Activated naive CD4-positive, alpha-beta T cell treated with anti-CD3 and anti-CD28 coated beads, Interleukin-2, amount 10 ng/mL, durations not matched to agents 7 days and 5 days (primary cell): ENCODE results near the gene MTMR3.

ENCODE experiments used
- CTCF ChIA-PET: fragments of 350-600 bp; sonication (Branson Sonifier 250); formaldehyde crosslinking; loops from one replicate; lab custom pipeline; 2021; ENCODE audit warnings: antibody characterized with exemption; lab: Charles Lee
- DNase-seq: peaks from one replicate; pipeline ENCODE4 v3.0.0-alpha.2; 2020
- H3K27ac Mint-ChIP-seq: one replicate; pipeline ENCODE4 v1.8.0; 2021; ENCODE audit warnings: mild to moderate bottlenecking, moderate library complexity, mixed read lengths
- H3K27me3 Mint-ChIP-seq: one replicate; pipeline ENCODE4 v1.8.0; 2021; ENCODE audit warnings: mild to moderate bottlenecking, mixed read lengths
- H3K36me3 Mint-ChIP-seq: one replicate; pipeline ENCODE4 v1.8.0; 2021; ENCODE audit warnings: mixed read lengths
- H3K4me1 Mint-ChIP-seq: one replicate; pipeline ENCODE4 v1.8.0; 2021; ENCODE audit warnings: mixed read lengths
- H3K4me3 Mint-ChIP-seq: one replicate; pipeline ENCODE4 v1.8.0; 2021; ENCODE audit warnings: mild to moderate bottlenecking, moderate library complexity, mixed read lengths
- H3K9me3 Mint-ChIP-seq: one replicate; pipeline ENCODE4 v1.8.0; 2021; ENCODE audit warnings: mixed read lengths

The MTMR3 gene

DNA sequence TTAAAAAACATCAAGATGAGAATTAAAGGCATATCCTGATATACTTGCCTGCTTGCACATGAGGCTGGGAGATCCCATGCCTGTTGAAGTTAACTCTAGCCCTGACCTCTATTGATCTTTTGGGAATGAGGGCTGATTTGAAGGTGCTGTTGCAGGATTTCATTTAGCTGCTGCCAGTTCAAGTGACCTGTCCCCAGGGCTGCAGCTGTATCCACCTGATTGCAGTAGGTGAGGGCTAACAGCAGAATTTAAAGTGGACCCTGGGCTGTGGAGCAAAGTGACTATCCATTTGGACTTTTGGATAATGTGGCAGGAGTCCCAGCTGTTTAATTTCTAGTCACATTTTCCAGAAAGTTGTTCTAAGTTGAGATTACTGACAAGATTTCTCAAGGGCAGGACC lies 146.5 kb downstream of the MTMR3 start:
- H3K27ac Mint-ChIP-seq = no peak overlapping the region
- CTCF ChIA-PET = interaction anchor here (0.9 kb wide), 1 partner anchor 25 kb away, joined by 3 read pairs; no protein-coding TSS in a partner anchor
- H3K27me3 Mint-ChIP-seq = no peaks in the 10 kb centered on the region

DNA sequence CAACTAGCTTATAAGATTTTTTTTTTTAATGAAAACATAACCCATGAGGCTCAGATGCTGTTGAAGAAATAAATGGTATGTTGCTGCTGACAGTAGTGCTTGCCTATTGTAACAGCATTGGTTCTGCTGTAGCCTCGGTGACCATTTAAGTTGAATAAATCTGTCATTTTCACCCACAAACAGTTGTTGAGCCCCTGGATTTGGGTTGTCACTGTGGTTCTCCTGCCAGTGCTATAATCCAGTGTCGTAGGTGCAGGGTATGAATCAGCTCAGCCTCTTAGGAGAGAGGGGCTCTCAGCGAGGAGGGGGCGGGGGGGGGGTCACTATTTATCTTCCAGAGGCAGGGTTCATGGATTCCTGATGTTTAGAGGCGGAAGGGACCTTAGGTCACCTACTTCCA lies 147.4 kb downstream of the MTMR3 start:
- H3K36me3 Mint-ChIP-seq = peaks cover 17% of the 10 kb centered on the region

More for the DNA sequence above, 146.5 kb downstream of the MTMR3 start:
- DNase-seq = no peak
- Mint-ChIP-seq H3K9me3 (no peaks in the 10 kb centered on the region), H3K4me1 (peaks cover 11% of the 10 kb centered on the region), H3K36me3 (peaks cover 24% of the 10 kb centered on the region), H3K4me3 (no peak overlapping the region)

DNA sequence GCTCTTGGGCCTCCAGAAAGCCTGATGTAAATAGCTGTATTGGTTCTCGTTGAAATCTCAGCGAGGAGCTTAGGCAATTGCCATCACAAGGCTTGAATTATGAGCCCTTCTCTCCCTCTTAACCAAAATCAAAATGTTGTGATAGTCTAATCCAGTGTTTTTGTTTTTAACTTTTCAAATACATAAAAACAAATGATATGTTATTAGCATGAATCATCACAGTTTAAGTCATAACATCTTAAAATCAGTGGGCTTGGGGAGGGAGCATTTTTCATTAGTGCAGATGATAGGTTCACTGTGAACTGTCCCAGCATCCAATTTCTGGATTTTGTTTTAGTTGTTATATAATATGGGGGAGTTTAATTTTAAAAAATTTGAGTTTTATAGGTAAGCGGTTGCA lies 148.4 kb downstream of the MTMR3 start:
- H3K36me3 Mint-ChIP-seq = peaks cover 8% of the 10 kb centered on the region
- H3K4me1 Mint-ChIP-seq = peaks cover 11% of the 10 kb centered on the region
- no peaks in the 10 kb centered on the region for H3K9me3 Mint-ChIP-seq
- DNase-seq = no peak
- CTCF ChIA-PET = no interaction called here
- no peaks in the 10 kb centered on the region for H3K27me3 Mint-ChIP-seq
- H3K27ac Mint-ChIP-seq = no peak overlapping the region
- no peak overlapping the region for H3K4me3 Mint-ChIP-seq

More for the DNA sequence above, 147.4 kb downstream of the MTMR3 start:
- Mint-ChIP-seq H3K4me3 (no peak overlapping the region), H3K4me1 (peaks cover 11% of the 10 kb centered on the region), H3K9me3 (no peaks in the 10 kb centered on the region), H3K27me3 (no peaks in the 10 kb centered on the region), H3K27ac (no peak overlapping the region)
- DNase-seq = no peak
- CTCF ChIA-PET = interaction anchor here (0.9 kb wide), 1 partner anchor 26 kb away, joined by 3 read pairs; no protein-coding TSS in a partner anchor

DNA sequence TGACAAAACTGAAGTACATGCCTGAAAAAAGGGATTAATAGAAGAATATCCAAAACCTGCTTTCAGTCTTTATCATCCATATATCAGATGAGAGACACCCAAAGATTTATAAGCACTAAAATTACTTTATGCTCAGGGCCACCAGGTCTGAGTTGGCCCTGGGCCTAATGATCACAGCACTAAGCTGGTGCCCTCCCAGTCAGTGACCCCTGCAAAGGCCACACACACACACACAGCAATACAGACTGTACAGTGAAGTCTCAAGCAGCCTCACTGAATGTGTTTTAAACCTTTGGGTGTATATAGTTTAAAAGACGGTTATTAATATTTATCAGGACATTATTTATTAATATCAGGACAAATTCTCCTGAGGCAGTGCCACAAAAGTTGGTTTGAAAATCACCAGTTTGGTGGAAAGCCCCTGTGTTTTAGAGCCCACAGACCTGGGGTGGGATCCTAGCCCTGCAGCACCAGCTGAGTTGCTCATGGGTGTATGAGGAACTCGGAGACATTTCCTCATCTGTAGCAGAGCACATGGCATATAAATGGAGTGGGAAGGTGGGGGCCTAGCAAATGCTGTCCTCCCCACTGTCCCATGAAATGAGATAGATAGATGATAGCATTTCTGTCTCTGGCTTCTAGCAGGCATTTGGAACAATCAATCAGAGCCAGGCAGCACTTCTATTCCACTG lies 148.9 kb downstream of the MTMR3 start:
- Mint-ChIP-seq H3K27me3 (no peaks in the 10 kb centered on the region), H3K36me3 (peaks cover 4% of the 10 kb centered on the region), H3K4me3 (no peak overlapping the region), H3K4me1 (peaks cover 8% of the 10 kb centered on the region), H3K27ac (no peak overlapping the region), H3K9me3 (no peaks in the 10 kb centered on the region)
- CTCF ChIA-PET = no interaction called here
- DNase-seq = no peak

DNA sequence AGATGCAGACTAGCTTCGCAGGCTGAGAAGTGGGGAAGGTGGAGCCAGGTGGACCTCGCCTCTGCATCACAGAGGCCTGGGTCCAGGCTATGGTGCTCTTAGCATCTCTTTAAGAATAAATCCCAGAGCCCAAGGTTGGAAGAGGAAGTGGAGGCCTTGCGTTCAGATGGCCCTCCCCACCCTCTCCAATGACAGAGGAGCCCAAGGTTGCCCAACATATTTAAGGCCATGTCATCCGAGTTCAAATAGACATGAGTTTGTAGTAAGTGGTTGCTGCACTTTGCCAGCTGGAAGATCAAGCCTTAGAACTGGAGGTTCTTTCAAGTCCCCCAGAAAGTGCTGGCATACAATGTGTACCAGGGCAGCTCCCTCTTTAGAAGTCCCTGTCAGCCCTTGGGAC lies 150.2 kb downstream of the MTMR3 start:
- Mint-ChIP-seq H3K4me1 (no peaks in the 10 kb centered on the region), H3K4me3 (no peak overlapping the region), H3K36me3 (no peaks in the 10 kb centered on the region), H3K27ac (no peak overlapping the region), H3K9me3 (no peaks in the 10 kb centered on the region), H3K27me3 (no peaks in the 10 kb centered on the region)
- no peak for DNase-seq
- CTCF ChIA-PET = no interaction called here

DNA sequence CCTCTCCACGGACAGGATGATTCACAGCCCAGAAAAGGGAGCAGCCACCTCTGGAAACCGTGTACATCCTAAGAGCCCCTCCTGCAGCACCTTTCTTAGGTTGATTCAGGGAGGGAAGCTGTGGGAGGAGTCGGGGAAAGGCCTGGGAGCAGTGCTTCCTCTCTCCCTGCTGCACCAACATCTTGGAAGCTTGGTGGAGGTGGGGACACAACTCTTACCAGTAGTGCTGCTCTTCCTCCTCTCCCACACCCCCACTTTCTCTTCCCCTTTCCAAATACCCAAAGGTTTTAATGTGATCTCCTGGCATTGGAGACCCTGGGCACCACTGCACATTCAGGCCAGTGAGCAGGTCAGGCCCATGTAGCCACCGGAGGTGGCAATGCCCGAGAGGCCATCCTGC lies 150.9 kb downstream of the MTMR3 start:
- DNase-seq = no peak
- no peaks in the 10 kb centered on the region for H3K36me3 Mint-ChIP-seq
- no peaks in the 10 kb centered on the region for H3K27me3 Mint-ChIP-seq
- no peaks in the 10 kb centered on the region for H3K9me3 Mint-ChIP-seq
- CTCF ChIA-PET = interaction anchor here (0.7 kb wide), 1 partner anchor 86 kb away, joined by 3 read pairs; no protein-coding TSS in a partner anchor
- H3K27ac Mint-ChIP-seq = no peak overlapping the region
- H3K4me1 Mint-ChIP-seq = no peaks in the 10 kb centered on the region
- no peak overlapping the region for H3K4me3 Mint-ChIP-seq

DNA sequence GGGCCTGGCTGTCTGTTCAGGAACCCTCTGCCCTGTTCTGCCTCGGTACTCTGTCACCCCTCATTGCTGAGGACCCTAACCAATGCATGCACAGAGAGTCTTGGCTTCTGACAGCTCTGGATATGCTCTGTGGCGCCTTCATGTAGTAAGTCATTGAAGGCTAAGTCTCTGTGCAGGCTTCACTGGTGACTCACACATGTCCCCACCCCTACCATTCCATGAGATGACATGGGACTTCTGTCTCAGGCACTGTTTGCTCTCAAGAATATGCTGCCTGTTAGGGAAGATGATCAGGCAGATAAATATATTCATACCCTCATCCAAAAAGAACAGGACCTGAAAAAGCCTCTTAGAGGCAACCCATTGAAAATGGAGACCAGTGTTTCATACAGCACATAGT lies 153.7 kb downstream of the MTMR3 start:
- CTCF ChIA-PET = no interaction called here
- no peaks in the 10 kb centered on the region for H3K9me3 Mint-ChIP-seq
- H3K36me3 Mint-ChIP-seq = no peaks in the 10 kb centered on the region
- H3K27ac Mint-ChIP-seq = no peak overlapping the region
- DNase-seq = no peak
- H3K4me3 Mint-ChIP-seq = no peak overlapping the region
- H3K27me3 Mint-ChIP-seq = peaks cover 10% of the 10 kb centered on the region
- H3K4me1 Mint-ChIP-seq = no peaks in the 10 kb centered on the region

DNA sequence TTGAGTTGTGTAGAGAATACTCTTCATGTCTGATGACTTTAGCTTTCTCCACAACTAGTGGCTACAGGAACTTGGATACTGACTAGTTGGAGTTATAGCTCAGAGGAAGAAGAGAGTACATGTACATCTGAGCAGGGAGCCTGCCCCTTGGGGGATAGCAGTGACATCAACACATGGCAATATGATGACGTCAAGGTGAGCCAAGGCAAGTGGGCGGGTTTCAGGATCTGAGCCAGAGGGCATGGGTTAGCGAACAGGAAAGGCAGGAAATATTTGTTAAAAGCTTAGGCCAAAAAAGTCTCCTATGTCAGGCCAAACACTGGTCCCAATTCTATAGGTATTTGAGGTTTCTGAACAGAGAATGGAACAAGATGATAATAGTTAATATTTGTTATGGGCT lies 155.2 kb downstream of the MTMR3 start:
- no peaks in the 10 kb centered on the region for H3K36me3 Mint-ChIP-seq
- H3K4me1 Mint-ChIP-seq = no peaks in the 10 kb centered on the region
- no peak overlapping the region for H3K4me3 Mint-ChIP-seq
- H3K9me3 Mint-ChIP-seq = no peaks in the 10 kb centered on the region
- H3K27me3 Mint-ChIP-seq = peaks cover 10% of the 10 kb centered on the region
- CTCF ChIA-PET = interaction anchor here (1.0 kb wide), 1 partner anchor 42 kb away, joined by 4 read pairs; no protein-coding TSS in a partner anchor
- DNase-seq = no peak
- no peak overlapping the region for H3K27ac Mint-ChIP-seq

DNA sequence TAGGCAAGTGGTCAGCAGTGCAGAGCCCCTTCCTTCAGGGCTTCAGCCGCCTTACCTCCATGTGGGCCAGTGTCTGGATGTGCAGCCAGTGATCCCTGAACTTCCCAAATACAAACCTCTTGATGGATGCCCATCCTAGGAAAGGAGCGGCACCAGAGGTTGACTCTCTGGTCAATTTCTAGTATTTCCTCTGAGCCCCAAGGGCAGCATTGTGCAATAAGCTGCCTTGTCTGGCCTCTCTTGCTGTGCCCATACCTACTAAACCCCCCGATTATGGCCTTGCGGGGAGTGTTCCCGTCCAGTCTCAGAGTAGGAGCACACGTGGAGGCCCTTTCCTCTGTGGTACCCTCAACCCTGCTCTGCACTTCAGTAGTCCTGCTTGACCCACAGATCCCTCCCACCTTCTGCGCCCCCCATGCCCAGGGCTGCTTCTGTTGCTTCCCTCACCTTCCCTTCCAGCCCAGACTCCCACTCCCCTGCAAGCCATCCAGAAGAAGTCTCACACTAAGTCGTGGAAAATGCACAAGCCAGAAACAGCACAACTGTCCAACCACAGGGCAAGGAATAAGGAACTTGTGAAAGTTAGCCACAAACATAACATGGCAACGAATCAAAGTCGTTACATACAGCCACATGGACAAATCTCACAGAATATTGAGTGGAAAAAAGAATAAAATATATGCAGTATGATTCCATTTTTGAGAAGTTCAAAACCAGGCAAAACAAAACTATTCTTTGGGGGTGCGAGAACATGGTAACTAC lies 157.7 kb downstream of the MTMR3 start:
- no peak for DNase-seq
- Mint-ChIP-seq H3K27me3 (peaks cover 10% of the 10 kb centered on the region), H3K9me3 (no peaks in the 10 kb centered on the region), H3K27ac (no peak overlapping the region), H3K4me1 (no peaks in the 10 kb centered on the region), H3K36me3 (no peaks in the 10 kb centered on the region), H3K4me3 (no peak overlapping the region)
- CTCF ChIA-PET = no interaction called here

DNA sequence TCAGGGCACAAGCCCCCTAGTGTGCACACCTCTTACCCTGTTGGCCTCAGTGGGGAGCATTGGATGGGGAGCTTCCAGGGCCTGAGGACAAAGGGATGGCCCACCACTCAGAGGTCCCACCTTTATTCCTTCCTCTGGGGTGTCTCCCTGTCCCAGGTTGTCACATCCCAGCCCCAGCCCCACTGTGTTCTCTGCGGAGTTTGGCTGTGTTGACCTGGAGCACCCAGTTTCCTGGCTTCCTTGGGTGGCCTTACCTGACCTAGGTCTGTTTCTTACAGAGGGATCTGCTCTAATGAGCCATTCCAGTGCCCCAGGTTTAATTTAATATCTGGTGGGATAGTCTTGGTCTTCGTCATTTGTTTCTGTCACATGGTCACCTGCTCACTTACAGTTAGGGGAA lies 158.5 kb downstream of the MTMR3 start:
- DNase-seq = no peak
- CTCF ChIA-PET = no interaction called here
- H3K4me1 Mint-ChIP-seq = peaks cover 3% of the 10 kb centered on the region
- H3K36me3 Mint-ChIP-seq = no peaks in the 10 kb centered on the region
- no peaks in the 10 kb centered on the region for H3K9me3 Mint-ChIP-seq
- peaks cover 10% of the 10 kb centered on the region for H3K27me3 Mint-ChIP-seq
- H3K27ac Mint-ChIP-seq = no peak overlapping the region
- H3K4me3 Mint-ChIP-seq = no peak overlapping the region

DNA sequence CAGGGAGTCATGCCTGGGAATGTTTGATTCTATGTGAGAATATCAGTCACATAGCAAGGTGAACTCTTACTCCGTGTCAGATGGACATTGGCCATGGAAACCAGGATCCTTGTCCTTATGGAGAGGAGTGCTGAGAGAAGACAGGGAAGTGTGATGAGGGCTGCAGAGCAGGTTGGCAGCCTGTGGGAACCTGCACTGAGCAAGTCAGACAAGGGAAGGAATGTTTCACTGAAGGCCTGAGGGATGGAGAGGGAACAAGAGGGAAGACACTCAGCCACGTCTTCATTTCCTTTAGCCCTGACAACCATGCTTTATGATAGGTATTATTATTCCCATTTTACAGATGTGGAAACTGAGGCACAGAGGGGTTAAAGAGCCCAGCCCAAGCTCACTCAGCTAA lies 158.9 kb downstream of the MTMR3 start:
- H3K9me3 Mint-ChIP-seq = no peaks in the 10 kb centered on the region
- peaks cover 10% of the 10 kb centered on the region for H3K27me3 Mint-ChIP-seq
- no peak overlapping the region for H3K4me3 Mint-ChIP-seq
- DNase-seq = no peak
- H3K4me1 Mint-ChIP-seq = peaks cover 4% of the 10 kb centered on the region
- H3K27ac Mint-ChIP-seq = no peak overlapping the region
- no peaks in the 10 kb centered on the region for H3K36me3 Mint-ChIP-seq
- CTCF ChIA-PET = no interaction called here

DNA sequence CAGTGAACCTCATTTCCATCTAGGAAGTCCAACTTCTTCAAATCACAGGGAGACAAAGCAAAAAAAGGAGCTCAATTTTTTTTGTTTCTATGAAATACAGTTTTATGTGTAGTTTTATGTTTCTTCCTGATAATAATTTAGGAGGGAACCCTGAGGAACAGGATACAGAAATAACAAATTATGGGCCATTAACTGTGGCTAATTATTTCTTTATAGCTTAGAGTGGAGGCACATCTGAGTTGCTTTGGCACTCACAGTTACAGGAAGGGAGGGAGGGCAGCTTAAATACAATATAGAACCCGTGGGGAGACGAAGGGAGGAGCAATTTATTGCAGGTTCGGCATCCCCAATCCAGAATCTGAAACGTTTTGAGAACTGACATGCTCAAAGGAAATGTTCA lies 160.2 kb downstream of the MTMR3 start:
- no peak for DNase-seq
- H3K4me1 Mint-ChIP-seq = peaks cover 13% of the 10 kb centered on the region
- H3K4me3 Mint-ChIP-seq = no peak overlapping the region
- peaks cover 10% of the 10 kb centered on the region for H3K27me3 Mint-ChIP-seq
- CTCF ChIA-PET = no interaction called here
- no peaks in the 10 kb centered on the region for H3K9me3 Mint-ChIP-seq
- H3K27ac Mint-ChIP-seq = no peak overlapping the region
- H3K36me3 Mint-ChIP-seq = no peaks in the 10 kb centered on the region

DNA sequence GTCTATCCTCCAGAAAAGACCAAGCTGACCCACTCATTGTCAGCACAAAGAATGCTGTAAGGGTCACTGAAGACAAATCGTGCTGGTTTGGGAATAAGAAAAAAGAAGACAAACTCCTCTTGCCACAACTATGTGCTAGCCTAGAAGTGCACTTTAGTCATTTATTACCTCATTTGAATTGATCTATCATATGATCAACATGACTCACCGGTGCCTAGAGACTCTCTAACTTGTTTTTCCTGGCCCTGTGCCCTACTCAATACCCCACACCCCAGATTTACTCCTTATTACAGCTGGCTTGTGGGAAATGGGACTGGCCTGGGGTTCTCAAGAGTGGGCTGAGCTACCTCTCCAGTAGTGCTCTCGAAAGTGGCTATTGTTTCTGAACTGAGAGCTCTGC lies 161.4 kb downstream of the MTMR3 start:
- Mint-ChIP-seq H3K9me3 (no peaks in the 10 kb centered on the region), H3K27me3 (peaks cover 10% of the 10 kb centered on the region), H3K27ac (no peak overlapping the region), H3K4me1 (peaks cover 13% of the 10 kb centered on the region), H3K4me3 (no peak overlapping the region), H3K36me3 (no peaks in the 10 kb centered on the region)
- CTCF ChIA-PET = no interaction called here
- DNase-seq = no peak

DNA sequence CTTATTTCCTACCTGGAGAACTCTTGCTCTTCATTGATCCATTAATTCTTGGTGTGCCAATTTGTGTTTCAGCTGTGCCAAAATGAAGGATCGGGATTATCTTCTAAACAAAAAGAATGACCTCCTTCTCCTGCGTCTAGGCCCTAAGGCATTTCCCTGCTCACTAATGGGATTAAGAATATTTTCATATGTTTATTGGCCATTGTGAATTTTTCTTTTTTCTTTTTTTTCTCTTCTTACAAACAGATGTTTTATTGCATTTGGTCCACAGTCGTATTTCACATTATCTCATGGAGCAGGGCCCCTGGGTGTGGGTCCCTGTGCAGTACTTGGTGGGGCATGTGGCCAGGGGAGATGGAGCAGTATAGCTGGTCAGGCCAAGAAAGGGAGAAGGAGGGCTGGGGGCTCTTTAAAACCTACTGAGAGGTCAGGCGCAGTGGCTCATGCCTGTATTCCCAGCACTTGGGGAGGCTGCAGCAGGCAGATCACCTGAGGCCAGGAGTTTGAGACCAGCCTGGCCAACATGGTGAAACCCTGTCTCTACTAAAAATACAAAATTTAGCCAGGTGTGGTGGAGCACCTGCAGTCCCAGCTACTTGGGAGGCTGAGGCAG lies 162.0 kb downstream of the MTMR3 start:
- DNase-seq = no peak
- no peak overlapping the region for H3K4me3 Mint-ChIP-seq
- H3K9me3 Mint-ChIP-seq = no peaks in the 10 kb centered on the region
- CTCF ChIA-PET = no interaction called here
- H3K36me3 Mint-ChIP-seq = no peaks in the 10 kb centered on the region
- H3K27ac Mint-ChIP-seq = no peak overlapping the region
- peaks cover 9% of the 10 kb centered on the region for H3K27me3 Mint-ChIP-seq
- H3K4me1 Mint-ChIP-seq = peaks cover 13% of the 10 kb centered on the region
